A549 treated with dexamethasone at 1 μM for 4 hours (cell line): ENCODE data around the gene STAT3. TPM values are rescaled to one million over a fixed set of nuclear protein-coding genes. Genes with fewer than 3 reads are reported as not detected.

Experiments used
- total RNA-seq: library from RNA; stranded (reverse); fragments of 200-300 nt; extraction: Qiagen RNA extraction; gene quantifications from 5 replicates; pipeline ENCODE4 v1.2.3, GENCODE V29; 2022

STAT3 gene
- total RNA-seq = 59.7 to 88.6 TPM (median 82.5 TPM) in 5 replicates

DNA sequence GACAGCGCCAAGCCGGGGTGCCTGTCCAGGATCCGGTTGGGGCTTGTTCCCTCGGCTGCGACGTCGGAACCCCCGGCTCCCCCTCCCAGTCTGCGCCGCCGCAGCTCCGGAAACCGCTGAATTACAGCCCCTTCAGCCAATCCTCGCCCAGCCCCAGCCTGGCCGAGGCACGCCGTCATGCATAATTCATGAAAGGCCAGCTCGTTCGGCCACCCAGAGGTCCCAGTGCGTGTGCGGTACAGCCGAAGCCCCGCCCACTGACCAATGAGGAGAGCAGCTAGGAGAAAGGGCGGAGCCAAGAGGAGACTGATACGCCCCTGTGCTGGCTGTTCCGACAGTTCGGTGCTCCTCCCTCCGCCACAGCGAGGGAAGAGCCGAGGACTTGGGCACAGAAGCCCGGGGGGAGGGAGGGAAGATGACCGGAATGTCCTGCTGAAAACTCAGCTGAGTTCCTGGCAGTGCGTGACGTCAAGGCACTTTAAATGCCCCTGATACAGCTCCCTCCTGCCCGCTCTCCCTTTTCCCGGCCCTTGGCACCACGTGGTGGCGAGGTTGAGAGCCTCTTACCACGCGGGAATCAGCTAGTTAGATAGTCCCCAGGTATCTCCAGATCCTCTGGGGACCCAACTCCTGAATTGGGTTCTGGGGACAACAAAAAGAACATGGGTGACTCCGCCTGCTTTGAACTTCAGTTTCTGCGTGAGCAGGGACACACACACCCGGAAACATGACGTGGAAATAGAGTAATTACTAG lies at the start of gene STAT3:
Gene STAT3, minus strand, starts transcription at position 62 of the 754 bp plus-strand sequence. CDS start 39,926 bp downstream, outside the sequence.

DNA sequence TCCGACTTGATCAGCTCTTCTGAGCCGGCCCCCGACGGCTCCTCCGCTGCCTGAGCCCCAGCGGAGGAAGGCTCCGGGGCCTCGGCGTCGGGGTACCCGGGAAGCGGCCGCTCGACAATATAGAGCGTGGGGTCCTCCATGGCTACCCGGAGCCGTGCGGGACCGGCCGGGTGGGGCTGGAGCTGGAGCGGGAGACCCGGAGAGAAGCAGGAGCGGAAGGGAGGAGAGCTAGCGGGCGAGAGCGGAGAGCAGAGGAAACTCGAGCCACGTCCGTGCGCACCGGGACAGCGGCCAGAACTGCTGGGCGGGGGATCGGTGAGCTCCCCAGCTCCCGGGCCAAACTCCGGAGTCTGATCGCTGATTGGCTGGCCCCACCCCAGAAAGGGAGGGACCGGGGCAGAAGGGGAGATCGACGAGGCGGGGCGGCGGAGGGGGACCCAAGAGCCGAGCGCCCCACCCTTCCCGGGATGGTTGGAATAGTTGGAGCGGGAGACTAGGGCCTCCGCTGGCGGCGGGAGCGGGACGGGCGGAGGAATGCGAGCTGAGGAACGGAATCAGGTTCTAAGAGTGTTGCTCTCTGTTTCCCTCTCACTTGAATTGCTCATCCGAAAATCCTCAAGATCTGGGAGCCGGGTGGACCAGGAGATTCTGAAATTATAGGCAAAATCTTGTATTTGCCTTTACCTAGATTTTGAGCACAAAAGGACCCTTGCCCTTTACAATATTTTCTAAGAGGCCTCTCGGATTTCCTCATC lies 34.9 kb upstream of the STAT3 start, which contains the start of gene CAVIN1:
Gene CAVIN1, minus strand, starts transcription at position 299 of the 755 bp plus-strand sequence. Its CDS starts 159 bp downstream, at position 140.

DNA sequence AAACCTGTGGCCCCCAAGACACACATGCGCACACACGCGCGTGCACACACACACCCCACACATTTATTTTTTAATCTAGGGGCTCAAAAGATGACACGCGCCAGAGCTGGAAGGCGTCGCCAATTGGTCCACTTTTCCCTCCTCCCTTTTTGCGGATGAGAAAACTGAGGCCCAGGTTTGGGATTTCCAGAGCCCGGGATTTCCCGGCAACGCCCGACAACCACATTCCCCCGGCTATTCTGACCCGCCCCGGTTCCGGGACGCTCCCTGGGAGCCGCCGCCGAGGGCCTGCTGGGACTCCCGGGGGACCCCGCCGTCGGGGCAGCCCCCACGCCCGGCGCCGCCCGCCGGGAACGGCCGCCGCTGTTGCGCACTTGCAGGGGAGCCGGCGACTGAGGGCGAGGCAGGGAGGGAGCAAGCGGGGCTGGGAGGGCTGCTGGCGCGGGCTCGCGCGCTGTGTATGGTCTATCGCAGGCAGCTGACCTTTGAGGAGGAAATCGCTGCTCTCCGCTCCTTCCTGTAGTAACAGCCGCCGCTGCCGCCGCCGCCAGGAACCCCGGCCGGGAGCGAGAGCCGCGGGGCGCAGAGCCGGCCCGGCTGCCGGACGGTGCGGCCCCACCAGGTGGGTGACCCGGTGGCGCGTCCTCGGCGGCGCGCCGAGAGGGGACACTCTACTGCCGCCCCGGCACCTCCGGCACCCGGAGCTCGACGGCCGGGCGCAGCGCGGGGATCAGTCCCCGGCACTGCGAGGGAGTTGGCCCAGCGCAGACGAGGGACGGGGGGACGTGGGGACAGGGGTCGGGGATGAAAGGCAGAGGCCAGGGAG lies 100.1 kb downstream of the STAT3 start, which contains the start of gene STAT5A:
Gene STAT5A, plus strand, starts transcription at position 522 of the 826 bp plus-strand sequence. CDS start 914 bp downstream, outside the sequence.

DNA sequence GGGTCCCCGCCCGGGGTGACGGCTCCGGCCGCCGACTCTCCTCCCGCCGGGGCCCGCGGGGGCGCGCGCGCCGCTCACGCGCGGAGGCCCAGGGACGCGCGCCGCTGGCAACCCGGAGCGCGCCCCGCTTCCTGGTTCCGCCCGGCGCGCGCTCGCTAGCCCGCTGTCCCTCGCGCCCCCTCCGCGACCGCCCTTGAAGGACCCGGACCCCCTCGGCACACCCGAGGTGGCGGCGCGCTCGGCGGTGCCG lies 112.0 kb downstream of the STAT3 start, which contains the start of gene STAT5B:
Gene STAT5B, minus strand, starts transcription at position 33 of the 250 bp plus-strand sequence. CDS start 44,264 bp downstream, outside the sequence.

Other genes with a start within 250 kb of the STAT3 start
- gene RAB5C, start 233.5 kb downstream of the STAT3 start, total RNA-seq = 223 to 283 TPM (median 277 TPM) in 5 replicates
- gene KCNH4, start 207.3 kb downstream of the STAT3 start, total RNA-seq = 0.19 to 0.40 TPM (median 0.26 TPM) in 5 replicates
- gene HCRT, start 203.0 kb downstream of the STAT3 start, total RNA-seq = not detected in 5 replicates
- gene GHDC, start 193.9 kb downstream of the STAT3 start, total RNA-seq = 14.2 to 20.4 TPM (median 18.9 TPM) in 5 replicates
- gene STAT5B, start 112.1 kb downstream of the STAT3 start, total RNA-seq = 20.4 to 30.9 TPM (median 28.1 TPM) in 5 replicates
- gene STAT5A, start 99.9 kb downstream of the STAT3 start, total RNA-seq = 6.1 to 9.3 TPM (median 7.0 TPM) in 5 replicates
- gene CAVIN1, start 34.8 kb upstream of the STAT3 start, total RNA-seq = 352 to 454 TPM (median 429 TPM) in 5 replicates
- gene ATP6V0A1, start 70.4 kb upstream of the STAT3 start, total RNA-seq = 25.9 to 42.7 TPM (median 40.2 TPM) in 5 replicates
- gene NAGLU, start 147.8 kb upstream of the STAT3 start, total RNA-seq = 28.7 to 43.2 TPM (median 37.9 TPM) in 5 replicates
- 0.89 to 1.5 TPM (median 1.2 TPM) in 5 replicates for gene HSD17B1, start 164.5 kb upstream of the STAT3 start, total RNA-seq
- gene COASY, start 173.7 kb upstream of the STAT3 start, total RNA-seq = 96.2 to 121 TPM (median 112 TPM) in 5 replicates
- 53.8 to 68.7 TPM (median 66.2 TPM) in 5 replicates for gene MLX, start 178.7 kb upstream of the STAT3 start, total RNA-seq
- gene PSMC3IP, start 189.3 kb upstream of the STAT3 start, total RNA-seq = 29.1 to 33.7 TPM (median 32.2 TPM) in 5 replicates
- gene RETREG3, start 220.9 kb upstream of the STAT3 start, total RNA-seq = 24.9 to 32.1 TPM (median 30.6 TPM) in 5 replicates
- gene TUBG1, start 221.2 kb upstream of the STAT3 start, total RNA-seq = 128 to 160 TPM (median 146 TPM) in 5 replicates